GM21529 (cell line): ENCODE results near the gene PTGES2.

Source experiments
- ATAC-seq: cut with Tn5 transposase; IDR thresholded peaks from one replicate; pipeline ENCODE4 v1.9.1; 2021; ENCODE audit not compliant: unreplicated experiment

The PTGES2 gene

GRCh38 chr9:128127568-128127989 is at the start of gene PTGES2:
PTGES2 (minus strand) TSS chr9:128127729; CDS start chr9:128127717, 12 bp downstream.
- ATAC-seq = peak; percentile 54

DNA sequence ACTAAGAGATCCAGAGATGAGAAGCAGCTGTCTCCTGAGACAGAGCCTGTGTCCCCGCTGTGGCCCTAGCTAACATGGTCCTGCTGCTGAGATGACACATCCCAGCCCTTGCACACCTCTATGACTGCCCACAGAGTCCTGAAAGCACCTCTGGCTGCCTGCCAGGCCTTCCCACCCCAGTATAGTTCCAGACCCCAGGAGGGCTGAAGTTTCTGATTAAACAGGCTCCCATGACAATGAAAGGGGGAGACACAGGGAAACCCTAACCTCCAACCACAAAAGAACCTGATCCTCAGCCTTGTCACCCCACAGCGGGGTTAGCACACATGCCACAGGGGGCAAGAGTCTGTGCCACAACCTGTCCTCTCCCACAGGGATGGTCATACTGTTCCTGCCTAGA is 48.2 kb upstream of the PTGES2 start:
- no peak for ATAC-seq

DNA sequence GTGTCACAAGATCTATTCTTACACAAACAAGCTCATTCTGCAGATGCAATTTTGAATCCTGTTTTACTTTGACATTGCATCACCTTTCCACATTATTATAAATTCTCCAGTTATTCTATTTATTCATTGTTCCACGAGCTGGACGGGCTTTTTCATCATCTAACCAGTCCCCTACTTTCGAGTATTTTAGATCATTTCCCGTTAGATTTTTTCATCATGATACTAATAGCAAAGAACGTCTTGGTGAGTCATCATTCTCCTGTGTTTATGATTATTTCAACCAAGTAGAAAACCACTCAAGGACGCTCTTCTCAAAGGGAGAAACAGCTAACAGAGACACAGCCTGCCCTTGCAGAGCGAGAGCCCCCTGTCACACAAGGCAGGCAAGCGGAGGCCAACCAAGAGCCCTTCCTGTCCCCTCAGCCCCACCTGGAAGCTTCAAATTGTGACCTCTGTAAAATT is 47.6 kb upstream of the PTGES2 start:
- no peak for ATAC-seq

DNA sequence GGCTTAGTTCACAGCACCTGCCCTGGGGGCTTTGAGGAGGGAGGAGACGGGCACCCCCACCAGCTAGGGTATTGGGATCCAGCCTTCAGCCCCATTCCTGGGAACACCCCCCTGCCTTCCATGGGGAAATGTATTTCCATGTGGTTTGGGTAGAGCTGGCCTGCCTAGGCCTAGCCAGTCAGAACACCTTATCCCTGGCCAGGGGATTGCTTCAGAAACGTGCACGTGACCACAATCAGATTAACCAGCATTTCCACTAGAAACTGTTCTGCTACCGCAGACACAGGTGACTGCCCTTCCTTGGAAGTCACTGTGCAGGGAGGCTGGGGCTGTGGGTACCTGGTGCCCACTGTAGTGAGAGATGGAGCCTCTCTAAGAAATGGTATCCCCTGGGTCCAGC is 46.5 kb upstream of the PTGES2 start:
- no peak for ATAC-seq

DNA sequence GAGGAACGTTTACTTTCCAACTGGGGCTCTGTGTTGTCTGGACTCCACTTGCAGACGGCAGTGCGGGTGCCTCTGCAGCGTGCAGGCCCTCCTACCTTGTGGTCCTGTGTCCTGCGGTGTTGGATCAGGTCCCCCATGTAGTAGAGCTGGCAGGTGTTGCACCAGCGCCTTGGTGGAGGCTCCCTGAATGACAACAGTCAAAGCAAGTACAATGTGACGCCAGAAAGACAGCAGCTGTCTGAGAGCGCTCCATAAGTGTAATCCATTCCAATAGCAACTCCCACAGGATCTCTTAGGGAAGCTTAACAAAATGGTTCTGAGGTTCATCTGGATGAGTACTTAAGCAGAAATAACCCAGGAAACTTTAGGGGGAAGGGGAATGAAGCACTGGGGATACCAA is 42.4 kb upstream of the PTGES2 start:
- no peak for ATAC-seq

DNA sequence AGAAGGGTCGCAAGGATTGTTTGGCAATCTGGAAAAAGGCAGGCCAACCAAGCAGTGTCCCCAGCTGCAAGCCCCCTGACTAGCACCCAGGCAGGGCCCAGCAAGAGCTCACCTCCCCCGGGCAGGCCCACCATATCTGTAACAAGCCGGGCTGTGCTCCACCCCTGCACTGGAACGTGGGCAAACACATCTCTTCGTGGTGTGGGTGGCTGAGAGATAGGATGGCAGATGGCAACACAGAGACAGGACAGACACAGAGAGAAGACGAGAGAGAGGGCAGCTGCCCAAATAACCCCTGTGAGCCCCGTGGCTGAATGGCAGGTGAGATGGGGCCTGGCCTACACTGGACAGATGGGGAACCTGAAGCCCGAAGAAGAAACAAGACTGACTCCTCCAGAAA is 42.0 kb upstream of the PTGES2 start:
- no peak for ATAC-seq

DNA sequence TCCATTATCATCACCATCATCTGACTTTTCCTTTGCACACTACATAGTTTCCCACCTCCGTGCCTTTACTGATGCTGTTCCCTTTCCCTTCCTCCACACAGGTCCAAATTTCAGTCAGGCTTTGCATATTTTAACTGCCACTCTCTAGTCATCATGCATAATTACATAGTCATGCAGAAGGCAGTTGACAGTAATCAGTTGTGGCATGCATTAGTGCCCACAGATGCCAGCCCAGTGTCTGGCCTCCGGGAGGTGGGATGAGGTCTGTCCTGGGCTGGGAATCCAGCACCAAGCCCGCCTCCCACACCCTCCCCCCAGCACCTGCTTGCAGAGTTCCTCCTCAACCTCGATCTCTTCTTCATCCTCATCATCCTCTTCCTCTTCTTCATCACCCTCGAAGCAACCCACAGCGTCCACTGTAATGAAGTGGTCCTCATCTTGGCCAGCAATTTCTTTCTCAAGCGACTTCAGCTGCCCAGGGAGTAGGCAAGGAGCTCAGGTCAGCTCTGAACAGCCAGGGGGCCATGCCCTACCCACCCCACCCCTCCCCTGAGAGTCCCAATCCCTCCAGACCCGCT is 41.3 kb upstream of the PTGES2 start:
- no peak for ATAC-seq

- ATAC-seq = no peak
Measured at GRCh38 chr9:128167209-128167608, 39.7 kb upstream of the PTGES2 start.

GRCh38 chr9:128166169-128166568 is 38.6 kb upstream of the PTGES2 start:
- ATAC-seq = no peak

- ATAC-seq = no peak
Measured at GRCh38 chr9:128164307-128164885, 36.9 kb upstream of the PTGES2 start.

DNA sequence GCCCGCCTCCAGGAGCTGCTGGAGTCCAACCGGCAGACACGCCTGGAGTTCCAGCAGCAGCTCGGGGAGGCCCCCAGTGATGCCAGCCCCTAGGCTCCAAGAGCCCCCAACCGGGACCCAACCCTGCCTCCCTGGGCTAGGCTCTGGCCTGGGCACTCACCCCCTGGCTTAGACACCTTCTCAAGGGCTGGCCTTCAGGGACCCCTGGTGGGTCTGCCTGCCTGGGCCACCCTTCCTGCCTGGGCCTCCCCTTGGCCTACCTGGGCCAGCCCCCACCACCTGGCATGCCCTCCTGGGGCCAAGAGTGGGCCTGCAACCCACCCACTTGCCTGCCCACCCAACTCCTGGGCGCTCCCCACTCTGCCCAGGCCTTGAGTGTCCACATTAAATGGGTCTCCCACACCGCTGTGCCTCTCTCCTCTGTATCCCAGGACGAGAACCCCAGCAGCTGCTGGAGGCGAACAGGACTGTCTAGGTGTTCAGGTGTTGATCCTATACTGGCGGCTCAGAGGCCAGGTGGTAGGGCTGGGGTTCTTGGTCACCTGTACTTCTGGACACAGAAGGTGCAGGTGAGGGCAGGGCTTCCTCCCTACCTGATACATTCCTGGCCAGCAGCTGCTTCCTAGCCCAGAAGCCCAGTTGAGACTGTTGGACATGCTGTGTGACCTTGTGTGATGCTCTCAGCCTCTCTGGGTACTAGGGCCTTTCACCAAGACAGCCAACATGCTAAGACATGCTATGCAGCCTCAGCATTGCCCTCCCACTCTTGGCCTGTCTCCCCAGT is 36.2 kb upstream of the PTGES2 start:
- no peak for ATAC-seq

- no peak for ATAC-seq
Measured at GRCh38 chr9:128163027-128163515, 35.5 kb upstream of the PTGES2 start.

DNA sequence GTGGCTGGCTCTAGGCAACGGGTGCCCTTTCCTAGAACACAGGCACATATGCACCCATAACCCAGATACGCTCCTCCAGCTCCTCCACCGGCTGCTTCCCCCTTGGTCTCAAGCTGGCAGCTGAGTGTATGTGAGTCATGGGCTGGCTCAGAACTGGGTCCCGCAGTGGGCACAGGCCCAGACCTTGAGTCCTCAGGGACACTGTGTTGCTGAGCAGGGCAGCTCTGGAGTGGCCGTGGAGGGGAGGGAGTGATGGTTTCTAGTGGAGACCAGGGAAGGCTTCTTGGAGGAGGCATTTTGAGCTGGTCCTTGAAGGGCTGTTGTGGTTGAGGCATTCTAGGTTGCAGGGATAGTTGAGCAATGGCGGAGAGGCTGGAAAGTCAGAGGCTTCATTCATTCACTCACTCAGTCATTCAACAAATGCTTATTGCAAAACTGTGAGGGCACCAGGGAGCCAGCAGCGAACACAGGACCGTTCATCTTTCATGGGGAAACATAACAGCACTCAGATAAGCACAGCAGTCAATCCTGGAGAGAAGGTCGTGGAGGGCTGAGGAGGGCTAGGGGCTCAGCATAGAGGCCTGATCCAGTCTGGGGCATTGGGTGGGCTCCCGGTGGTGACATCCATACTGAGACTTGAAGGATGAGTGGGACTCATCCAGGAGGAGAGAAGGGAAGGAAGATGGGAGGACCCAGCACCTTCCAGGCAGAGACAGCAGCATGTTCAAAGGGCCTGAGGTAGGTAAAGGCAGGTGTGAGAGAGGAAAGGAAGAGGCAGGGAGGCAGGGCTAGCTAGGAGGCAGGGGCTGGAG is 34.9 kb upstream of the PTGES2 start:
- no peak for ATAC-seq

DNA sequence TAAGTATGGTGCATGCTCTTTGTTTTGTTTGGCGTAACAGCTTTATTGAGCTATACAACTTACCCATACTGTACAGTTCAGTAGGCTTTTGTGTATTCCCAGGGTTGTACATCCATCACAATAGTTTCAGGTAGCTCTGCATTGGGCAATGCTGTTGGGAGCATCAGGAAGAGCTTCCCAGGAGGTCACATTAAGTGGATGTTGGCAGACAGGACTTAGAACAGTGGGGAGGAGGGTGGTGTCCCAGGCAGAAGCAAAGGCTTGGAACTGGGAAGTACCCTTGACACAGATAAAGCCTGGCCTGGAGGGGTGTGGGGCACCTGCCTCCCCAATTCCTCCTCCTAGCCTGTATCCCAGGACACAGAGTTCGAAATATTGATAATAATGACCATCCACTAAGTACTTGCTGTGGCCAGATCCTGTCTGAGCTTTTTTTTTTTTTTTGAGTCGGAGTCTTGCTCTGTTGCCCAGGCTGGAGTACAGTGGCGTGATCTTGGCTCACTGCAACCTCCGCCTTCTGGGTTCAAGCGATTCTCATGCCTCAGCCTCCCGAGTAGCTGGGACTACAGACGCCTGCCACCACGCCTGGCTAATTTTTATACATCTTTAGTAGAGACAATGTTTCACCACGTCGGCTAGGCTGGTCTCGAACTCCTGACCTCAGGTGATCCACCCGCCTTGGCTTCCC is 33.8 kb upstream of the PTGES2 start:
- ATAC-seq = no peak

DNA sequence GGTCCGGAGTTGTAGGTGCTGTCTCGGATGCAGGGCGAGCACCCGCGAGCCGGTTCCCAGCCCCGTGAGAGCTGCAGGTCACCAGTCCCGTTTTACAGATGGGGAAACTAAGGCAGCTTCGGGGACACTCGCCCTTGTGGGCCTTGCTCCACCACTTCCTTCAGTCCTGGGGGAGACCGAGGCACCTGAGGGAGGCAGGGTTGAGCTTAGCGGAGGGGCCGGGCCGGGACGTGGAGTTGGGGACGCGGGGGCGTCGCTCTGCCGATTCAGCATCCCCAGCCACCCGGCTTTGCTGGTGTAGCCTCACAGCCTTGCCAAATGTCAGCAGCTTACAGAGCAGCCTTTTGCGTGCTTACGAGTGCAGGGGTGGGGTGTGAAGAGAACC is 33.1 kb upstream of the PTGES2 start:
- ATAC-seq = peak; percentile 17

DNA sequence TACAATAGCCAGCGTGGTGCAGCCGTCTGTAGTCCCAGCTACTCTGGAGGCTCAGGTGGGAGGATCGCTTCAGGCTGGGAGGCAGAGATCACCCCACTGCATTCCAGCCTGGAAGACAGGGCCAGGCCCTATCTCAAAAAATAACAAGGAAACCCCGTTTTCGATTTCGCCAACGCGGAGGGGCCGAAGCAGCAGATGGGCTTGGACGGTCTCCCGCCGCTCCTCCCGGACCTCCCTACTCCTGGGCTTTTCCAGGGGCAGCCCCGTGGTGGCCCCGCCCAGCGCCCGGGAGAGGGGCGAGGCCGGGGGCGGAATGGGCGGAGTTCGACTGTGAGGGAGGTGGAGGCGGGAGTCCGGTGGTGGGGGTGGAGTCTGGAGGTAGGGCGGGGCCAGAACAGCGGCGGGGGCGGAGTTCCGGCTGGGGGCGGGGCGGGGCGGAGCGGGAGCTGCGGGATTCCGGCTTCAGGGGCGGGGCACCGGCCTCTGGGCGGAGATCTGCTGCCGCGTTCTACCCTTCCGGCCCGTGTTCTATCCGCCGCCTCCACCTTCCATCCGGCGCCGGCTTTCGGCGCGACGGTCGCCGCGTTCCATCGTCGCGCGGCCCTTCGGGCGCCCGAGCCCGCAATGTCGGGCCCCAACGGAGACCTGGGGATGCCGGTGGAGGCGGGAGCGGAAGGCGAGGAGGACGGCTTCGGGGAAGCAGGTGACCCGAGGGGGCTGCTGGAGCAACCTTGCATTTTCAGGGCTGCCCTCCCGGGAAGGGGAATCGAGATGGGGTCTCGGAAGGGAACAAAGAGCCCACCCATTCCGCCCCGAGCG is 32.5 kb upstream of the PTGES2 start, which contains the start of gene BBLN:
TSS of gene BBLN (plus strand) at position 482 of the 819 bp plus-strand sequence. CDS start at position 625, 143 bp downstream.
- peak; percentile 73 for ATAC-seq

GRCh38 chr9:128159522-128159783 is 31.9 kb upstream of the PTGES2 start:
- ATAC-seq = peak; percentile 5

GRCh38 chr9:128155736-128156500 is 28.4 kb upstream of the PTGES2 start:
- no peak for ATAC-seq
